DOHH2 (cell line): ENCODE data around the gene ADGRL3.

Source experiments
- EZH2phosphoT487 ChIP-seq: fragments of 200-600 bp; sonication (generic); IDR thresholded peaks from 2 replicates; pipeline ENCODE4 v1.6.1; 2017; ENCODE audit warnings: borderline replicate concordance, mild to moderate bottlenecking, antibody characterized with exemption, low read length, moderate library complexity, mixed read lengths
- TF ChIP-seq, protein P1 (sequence below): fragments of 200-600 bp; sonication (generic); IDR thresholded peaks from one replicate; pipeline ENCODE4 v1.5.1; 2014; ENCODE audit warnings: antibody characterized with exemption, mild to moderate bottlenecking, low read depth, low read length; ENCODE audit not compliant: poor library complexity, severe bottlenecking

GRCh38 chr4:61380865-61381264 lies 180.7 kb downstream of the ADGRL3 start:
- TF ChIP-seq, protein P1, sequence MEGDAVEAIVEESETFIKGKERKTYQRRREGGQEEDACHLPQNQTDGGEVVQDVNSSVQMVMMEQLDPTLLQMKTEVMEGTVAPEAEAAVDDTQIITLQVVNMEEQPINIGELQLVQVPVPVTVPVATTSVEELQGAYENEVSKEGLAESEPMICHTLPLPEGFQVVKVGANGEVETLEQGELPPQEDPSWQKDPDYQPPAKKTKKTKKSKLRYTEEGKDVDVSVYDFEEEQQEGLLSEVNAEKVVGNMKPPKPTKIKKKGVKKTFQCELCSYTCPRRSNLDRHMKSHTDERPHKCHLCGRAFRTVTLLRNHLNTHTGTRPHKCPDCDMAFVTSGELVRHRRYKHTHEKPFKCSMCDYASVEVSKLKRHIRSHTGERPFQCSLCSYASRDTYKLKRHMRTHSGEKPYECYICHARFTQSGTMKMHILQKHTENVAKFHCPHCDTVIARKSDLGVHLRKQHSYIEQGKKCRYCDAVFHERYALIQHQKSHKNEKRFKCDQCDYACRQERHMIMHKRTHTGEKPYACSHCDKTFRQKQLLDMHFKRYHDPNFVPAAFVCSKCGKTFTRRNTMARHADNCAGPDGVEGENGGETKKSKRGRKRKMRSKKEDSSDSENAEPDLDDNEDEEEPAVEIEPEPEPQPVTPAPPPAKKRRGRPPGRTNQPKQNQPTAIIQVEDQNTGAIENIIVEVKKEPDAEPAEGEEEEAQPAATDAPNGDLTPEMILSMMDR: no peak
- TF ChIP-seq EZH2phosphoT487: no peak
